22Rv1 (cell line): ENCODE data around the gene NLRC4.

Experiments used
- H3K27ac ChIP-seq: fragments of 450-650 bp; 2 replicates; pipeline ENCODE4 v1.5.1; 2017
- ZFX ChIP-seq: fragments of 450-650 bp; IDR thresholded peaks from 2 replicates; pipeline ENCODE4 v1.6.1; 2017; ENCODE audit warnings: antibody characterized with exemption, borderline replicate concordance
- TF ChIP-seq, protein P1 (sequence below): fragments of 450-650 bp; IDR thresholded peaks from 2 replicates; pipeline ENCODE4 v1.5.1; 2017; ENCODE audit warnings: mild to moderate bottlenecking

The NLRC4 gene

DNA sequence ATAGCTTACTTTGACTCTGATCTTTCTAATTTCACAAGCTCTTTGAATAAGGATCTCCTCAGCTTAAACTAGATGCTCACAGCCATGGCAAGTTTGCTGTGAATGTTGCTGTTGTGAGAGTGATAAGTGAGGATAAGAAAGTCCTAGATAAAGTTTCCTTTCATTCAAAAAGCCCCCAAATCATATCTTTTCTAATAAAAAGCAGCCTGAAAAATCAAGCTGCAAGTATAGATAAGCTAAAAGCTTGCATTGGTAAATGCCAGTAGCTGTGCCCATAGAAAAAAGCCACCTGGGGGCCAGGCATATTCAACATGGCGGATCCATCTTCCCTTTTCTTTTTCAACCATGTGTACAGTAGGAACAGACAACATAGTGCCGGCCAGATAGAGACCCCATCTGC, 4.3 kb downstream of the NLRC4 start:
- TF ChIP-seq, protein P1, sequence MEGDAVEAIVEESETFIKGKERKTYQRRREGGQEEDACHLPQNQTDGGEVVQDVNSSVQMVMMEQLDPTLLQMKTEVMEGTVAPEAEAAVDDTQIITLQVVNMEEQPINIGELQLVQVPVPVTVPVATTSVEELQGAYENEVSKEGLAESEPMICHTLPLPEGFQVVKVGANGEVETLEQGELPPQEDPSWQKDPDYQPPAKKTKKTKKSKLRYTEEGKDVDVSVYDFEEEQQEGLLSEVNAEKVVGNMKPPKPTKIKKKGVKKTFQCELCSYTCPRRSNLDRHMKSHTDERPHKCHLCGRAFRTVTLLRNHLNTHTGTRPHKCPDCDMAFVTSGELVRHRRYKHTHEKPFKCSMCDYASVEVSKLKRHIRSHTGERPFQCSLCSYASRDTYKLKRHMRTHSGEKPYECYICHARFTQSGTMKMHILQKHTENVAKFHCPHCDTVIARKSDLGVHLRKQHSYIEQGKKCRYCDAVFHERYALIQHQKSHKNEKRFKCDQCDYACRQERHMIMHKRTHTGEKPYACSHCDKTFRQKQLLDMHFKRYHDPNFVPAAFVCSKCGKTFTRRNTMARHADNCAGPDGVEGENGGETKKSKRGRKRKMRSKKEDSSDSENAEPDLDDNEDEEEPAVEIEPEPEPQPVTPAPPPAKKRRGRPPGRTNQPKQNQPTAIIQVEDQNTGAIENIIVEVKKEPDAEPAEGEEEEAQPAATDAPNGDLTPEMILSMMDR, result no peak
- no peak overlapping the region for H3K27ac ChIP-seq

DNA sequence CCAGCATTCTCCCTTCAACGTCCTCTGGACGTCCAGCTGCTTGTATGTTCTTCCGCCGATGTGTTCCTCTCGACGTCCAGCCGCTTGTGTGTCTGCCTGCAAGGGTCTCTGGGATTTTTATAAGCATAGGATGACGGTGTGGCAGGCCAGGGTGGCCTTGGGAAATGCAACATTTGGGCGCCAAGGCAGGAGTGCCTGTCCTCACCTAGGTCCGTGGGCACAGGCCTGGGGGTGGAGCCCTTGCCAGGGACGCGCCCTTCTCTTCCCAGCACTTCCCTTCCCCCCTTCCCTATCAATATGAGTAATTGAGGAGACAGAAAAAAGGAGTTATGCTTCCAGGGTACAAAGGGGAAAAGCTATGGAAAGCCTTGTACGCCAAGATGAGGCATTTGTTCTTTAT, 6.4 kb downstream of the NLRC4 start:
- TF ChIP-seq ZFX, result no peak
- TF ChIP-seq, protein P1, result no peak
- H3K27ac ChIP-seq, result no peak overlapping the region

DNA sequence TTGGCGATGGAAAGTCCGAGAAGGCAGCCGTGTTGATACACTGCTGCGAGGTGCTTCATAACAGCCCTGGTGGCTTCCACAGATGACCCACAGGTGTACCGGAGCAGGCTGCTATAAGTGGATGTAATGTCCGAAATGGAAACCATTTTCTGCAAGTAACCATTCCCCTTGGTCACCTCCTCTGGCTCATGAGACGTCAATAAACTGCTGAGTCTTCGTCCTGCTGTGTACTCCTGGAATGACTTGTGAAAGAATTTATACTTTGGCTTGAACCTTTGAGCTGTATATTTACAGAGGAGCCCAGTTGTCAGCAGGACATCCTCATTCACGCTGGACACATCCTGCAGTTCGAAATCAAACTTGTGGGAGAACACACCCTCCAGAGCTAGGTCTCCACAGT, 14.4 kb downstream of the NLRC4 start:
- TF ChIP-seq, protein P1, result no peak
- no peak for TF ChIP-seq ZFX
- H3K27ac ChIP-seq, result no peak overlapping the region

DNA sequence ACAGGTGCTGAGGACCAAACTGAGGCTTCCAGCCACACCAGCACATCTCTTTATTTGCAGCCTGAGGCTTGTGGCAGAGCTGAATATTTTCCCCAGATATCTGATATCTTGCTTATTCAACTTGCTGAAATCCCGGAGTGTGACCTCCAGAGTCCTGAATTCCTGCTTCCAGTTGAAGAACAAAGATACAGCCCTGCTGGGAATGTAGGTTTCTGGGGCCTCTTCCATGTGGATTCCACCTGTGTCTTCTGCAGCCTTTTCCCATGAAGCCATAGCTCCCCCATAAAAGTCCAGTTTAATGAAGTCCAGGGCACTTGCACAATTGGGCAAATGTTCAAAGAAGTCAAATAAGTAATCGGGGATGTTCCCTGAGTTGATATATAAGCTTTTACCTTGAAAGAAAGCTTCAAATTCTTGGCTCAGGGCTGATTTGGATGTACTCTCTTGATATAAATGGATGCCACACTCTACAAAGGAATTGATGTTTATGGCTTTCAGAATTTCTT, 14.9 kb downstream of the NLRC4 start:
- H3K27ac ChIP-seq, result no peak overlapping the region
- TF ChIP-seq, protein P1, result no peak
- TF ChIP-seq ZFX, result no peak

DNA sequence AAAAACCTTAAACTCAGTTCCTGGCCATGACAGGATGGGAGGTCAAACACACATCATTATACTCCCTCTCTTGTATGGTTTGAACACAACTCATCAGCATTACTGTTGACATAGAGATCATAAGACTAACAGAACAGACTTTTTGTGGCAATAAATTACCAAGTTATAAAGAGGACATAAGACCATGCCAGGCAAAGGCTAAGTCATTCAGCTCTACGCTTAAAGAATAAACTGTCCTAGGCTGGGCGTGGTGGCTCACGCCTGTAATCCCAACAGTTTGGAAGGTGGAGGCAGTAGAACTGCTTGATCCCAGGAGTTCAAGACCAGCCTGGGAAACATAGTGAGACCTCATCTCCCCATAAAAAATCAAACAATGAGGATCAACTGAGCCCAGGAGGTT, 16.4 kb downstream of the NLRC4 start:
- TF ChIP-seq, protein P1, result no peak
- TF ChIP-seq ZFX, result no peak
- H3K27ac ChIP-seq, result no peak overlapping the region

DNA sequence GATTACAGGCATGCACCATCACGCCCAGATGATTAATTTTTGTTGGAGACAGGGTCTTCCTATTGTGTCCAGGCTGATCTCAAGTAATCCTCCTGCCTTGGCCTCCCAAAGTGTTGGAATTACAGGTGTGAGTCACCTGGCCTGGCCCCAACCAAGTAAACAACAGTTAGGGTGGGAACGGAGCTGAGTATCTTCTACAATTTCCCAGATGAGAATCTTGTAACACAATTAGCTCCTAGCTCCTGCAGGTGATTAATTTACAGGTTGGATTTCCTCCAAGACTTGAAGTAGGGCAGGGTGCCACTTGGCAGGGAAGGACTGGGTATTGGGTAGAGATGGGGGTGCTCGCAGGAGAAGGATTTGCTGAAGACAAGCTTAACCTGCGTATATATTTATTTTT, 17.8 kb downstream of the NLRC4 start:
- TF ChIP-seq, protein P1, result no peak
- TF ChIP-seq ZFX, result no peak
- H3K27ac ChIP-seq, result no peak overlapping the region

DNA sequence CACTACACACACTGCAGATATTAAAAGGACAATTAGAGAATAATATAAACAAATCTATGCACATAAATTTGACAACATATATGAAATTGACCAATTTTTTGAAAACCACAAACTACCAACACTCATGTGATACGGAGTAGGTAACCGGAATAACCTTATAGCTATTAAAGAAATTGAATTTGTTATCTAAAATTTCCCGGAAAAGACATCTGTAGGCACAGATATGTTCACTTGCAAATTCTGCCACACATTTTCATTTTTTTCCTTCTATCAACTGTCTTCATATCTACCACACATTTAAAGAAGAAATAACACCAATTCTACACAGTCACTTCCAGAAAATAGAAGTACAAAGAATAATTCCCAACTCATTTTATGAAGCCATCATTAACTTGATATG, 22.4 kb downstream of the NLRC4 start:
- TF ChIP-seq, protein P1, result no peak
- TF ChIP-seq ZFX, result no peak
- no peak overlapping the region for H3K27ac ChIP-seq
